ENCODE measurements around the gene OSBPL3. TPM values are rescaled to one million over a fixed set of nuclear protein-coding genes. Genes with fewer than 3 reads are reported as not detected.

OSBPL3 gene
- total RNA-seq, 1 donor from 2014 or later: 26.8 TPM

- H3K4me3 ChIP-seq (ENCODE audit: low read depth, low read length): no peak overlapping the region
- TF ChIP-seq CTCF (conservative IDR thresholded peaks at IDR 0.05; ENCODE audit: low read depth, low read length): peak; percentile 35
- DNase-seq (ENCODE audit: low read depth): no peak
Measured at GRCh38 chr7:24767878-24768569, 212.0 kb downstream of the OSBPL3 start.

- TF ChIP-seq CTCF (conservative IDR thresholded peaks at IDR 0.05; ENCODE audit: low read depth, low read length): no peak
- H3K4me3 ChIP-seq (ENCODE audit: low read depth, low read length): no peak overlapping the region
- DNase-seq (ENCODE audit: low read depth): no peak
Measured at GRCh38 chr7:24764972-24765744, 214.8 kb downstream of the OSBPL3 start.

GRCh38 chr7:24764011-24764410 lies 216.0 kb downstream of the OSBPL3 start:
- TF ChIP-seq CTCF (conservative IDR thresholded peaks at IDR 0.05; ENCODE audit: low read depth, low read length): no peak
- H3K4me3 ChIP-seq (ENCODE audit: low read depth, low read length): no peak overlapping the region
- DNase-seq (ENCODE audit: low read depth): no peak

- no peak for TF ChIP-seq CTCF (conservative IDR thresholded peaks at IDR 0.05; ENCODE audit: low read depth, low read length)
- H3K4me3 ChIP-seq (ENCODE audit: low read depth, low read length): no peak overlapping the region
- no peak for DNase-seq (ENCODE audit: low read depth)
Measured at GRCh38 chr7:24763303-24763901, 216.6 kb downstream of the OSBPL3 start.

GRCh38 chr7:24762771-24763170 lies 217.2 kb downstream of the OSBPL3 start:
- no peak for TF ChIP-seq CTCF (conservative IDR thresholded peaks at IDR 0.05; ENCODE audit: low read depth, low read length)
- DNase-seq (ENCODE audit: low read depth): no peak
- H3K4me3 ChIP-seq (ENCODE audit: low read depth, low read length): no peak overlapping the region

- no peak overlapping the region for H3K4me3 ChIP-seq (ENCODE audit: low read depth, low read length)
- TF ChIP-seq CTCF (conservative IDR thresholded peaks at IDR 0.05; ENCODE audit: low read depth, low read length): no peak
- DNase-seq (ENCODE audit: low read depth): no peak
Measured at GRCh38 chr7:24760968-24761367, 219.0 kb downstream of the OSBPL3 start.

Data from epithelial cell of proximal tubule (primary cell).